WTC11 (cell line): ENCODE measurements around the gene UBASH3B.
"Not testable (repeated sequence)": the region's sequence is repeated elsewhere in the genome, so short reads cannot be mapped to it uniquely, and the experiment has no call there.

Experiments used
- ETV6 ChIP-seq: sonication (generic); formaldehyde crosslinking; IDR thresholded peaks from 2 replicates; pipeline ENCODE4 v1.8.1; 2022; ENCODE audit warnings: mild to moderate bottlenecking, missing genetic modification reagents
- JUN ChIP-seq: sonication (generic); formaldehyde crosslinking; IDR thresholded peaks from 2 replicates; pipeline ENCODE4 v1.8.0; 2023; ENCODE audit warnings: mild to moderate bottlenecking, missing genetic modification reagents
- NFATC4 ChIP-seq: fragments of 250-450 bp; sonication (Bioruptor Pico); IDR thresholded peaks from 2 replicates; pipeline ENCODE4 v1.9.0; 2021; ENCODE audit warnings: mild to moderate bottlenecking
- NR2C2 ChIP-seq: sonication (generic); formaldehyde crosslinking; IDR thresholded peaks from 2 replicates; pipeline ENCODE4 v1.8.0; 2022; ENCODE audit warnings: mild to moderate bottlenecking, missing genetic modification reagents
- RORB ChIP-seq: fragments of 250-450 bp; sonication (Bioruptor Pico); IDR thresholded peaks from 2 replicates; pipeline ENCODE4 v1.9.0; 2021; ENCODE audit warnings: mild to moderate bottlenecking
- ZNF263 ChIP-seq: sonication (generic); formaldehyde crosslinking; IDR thresholded peaks from 2 replicates; pipeline ENCODE4 v1.8.1; 2022; ENCODE audit warnings: low read depth, mild to moderate bottlenecking, moderate library complexity, missing genetic modification reagents
- TF ChIP-seq, protein P1 (sequence below): fragments of 200-600 bp; IDR thresholded peaks from 2 replicates; pipeline ENCODE4 v1.8.0; 2022; ENCODE audit warnings: antibody characterized with exemption
- TF ChIP-seq, protein P2 (sequence below): sonication (generic); formaldehyde crosslinking; IDR thresholded peaks from 2 replicates; pipeline ENCODE4 v1.8.0; 2023; ENCODE audit warnings: mild to moderate bottlenecking, missing genetic modification reagents
- TF ChIP-seq, protein P3 (sequence below): fragments of 250-450 bp; sonication (Bioruptor Pico); IDR thresholded peaks from 2 replicates; pipeline ENCODE4 v2.1.2; 2022; ENCODE audit warnings: mild to moderate bottlenecking, moderate library complexity
- TF ChIP-seq, protein P4 (sequence below): sonication (generic); formaldehyde crosslinking; IDR thresholded peaks from 2 replicates; pipeline ENCODE4 v1.8.0; 2022; ENCODE audit warnings: missing genetic modification reagents

DNA sequence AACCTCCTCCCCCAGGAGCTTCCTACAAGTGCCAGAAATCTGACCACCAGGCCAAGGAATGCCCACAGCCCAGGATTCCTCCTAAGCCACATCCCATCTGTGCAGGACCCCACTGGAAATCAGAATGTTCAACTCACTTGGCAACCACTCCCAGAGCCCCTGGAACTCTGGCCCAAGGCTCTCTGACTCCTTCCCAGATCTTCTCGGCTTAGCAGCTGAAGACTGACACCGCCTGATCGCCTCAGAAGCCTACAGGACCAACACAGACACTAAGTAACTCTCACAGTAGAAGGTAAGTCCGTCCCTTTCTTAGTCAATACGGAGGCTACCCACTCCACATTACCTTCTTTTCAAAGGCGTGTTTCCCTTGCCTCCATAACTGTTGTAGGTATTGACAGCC is 173.8 kb downstream of the UBASH3B start:
- not testable (repeated sequence) for TF ChIP-seq NR2C2 (CRISPR knock-in tag); NFATC4 (CRISPR knock-in tag); ETV6 (CRISPR knock-in tag); JUN; RORB (CRISPR knock-in tag); ZNF263
- TF ChIP-seq, protein P1, sequence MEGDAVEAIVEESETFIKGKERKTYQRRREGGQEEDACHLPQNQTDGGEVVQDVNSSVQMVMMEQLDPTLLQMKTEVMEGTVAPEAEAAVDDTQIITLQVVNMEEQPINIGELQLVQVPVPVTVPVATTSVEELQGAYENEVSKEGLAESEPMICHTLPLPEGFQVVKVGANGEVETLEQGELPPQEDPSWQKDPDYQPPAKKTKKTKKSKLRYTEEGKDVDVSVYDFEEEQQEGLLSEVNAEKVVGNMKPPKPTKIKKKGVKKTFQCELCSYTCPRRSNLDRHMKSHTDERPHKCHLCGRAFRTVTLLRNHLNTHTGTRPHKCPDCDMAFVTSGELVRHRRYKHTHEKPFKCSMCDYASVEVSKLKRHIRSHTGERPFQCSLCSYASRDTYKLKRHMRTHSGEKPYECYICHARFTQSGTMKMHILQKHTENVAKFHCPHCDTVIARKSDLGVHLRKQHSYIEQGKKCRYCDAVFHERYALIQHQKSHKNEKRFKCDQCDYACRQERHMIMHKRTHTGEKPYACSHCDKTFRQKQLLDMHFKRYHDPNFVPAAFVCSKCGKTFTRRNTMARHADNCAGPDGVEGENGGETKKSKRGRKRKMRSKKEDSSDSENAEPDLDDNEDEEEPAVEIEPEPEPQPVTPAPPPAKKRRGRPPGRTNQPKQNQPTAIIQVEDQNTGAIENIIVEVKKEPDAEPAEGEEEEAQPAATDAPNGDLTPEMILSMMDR = not testable (repeated sequence)
- TF ChIP-seq, protein P2, sequence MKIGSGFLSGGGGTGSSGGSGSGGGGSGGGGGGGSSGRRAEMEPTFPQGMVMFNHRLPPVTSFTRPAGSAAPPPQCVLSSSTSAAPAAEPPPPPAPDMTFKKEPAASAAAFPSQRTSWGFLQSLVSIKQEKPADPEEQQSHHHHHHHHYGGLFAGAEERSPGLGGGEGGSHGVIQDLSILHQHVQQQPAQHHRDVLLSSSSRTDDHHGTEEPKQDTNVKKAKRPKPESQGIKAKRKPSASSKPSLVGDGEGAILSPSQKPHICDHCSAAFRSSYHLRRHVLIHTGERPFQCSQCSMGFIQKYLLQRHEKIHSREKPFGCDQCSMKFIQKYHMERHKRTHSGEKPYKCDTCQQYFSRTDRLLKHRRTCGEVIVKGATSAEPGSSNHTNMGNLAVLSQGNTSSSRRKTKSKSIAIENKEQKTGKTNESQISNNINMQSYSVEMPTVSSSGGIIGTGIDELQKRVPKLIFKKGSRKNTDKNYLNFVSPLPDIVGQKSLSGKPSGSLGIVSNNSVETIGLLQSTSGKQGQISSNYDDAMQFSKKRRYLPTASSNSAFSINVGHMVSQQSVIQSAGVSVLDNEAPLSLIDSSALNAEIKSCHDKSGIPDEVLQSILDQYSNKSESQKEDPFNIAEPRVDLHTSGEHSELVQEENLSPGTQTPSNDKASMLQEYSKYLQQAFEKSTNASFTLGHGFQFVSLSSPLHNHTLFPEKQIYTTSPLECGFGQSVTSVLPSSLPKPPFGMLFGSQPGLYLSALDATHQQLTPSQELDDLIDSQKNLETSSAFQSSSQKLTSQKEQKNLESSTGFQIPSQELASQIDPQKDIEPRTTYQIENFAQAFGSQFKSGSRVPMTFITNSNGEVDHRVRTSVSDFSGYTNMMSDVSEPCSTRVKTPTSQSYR = not testable (repeated sequence)
- TF ChIP-seq, protein P3, sequence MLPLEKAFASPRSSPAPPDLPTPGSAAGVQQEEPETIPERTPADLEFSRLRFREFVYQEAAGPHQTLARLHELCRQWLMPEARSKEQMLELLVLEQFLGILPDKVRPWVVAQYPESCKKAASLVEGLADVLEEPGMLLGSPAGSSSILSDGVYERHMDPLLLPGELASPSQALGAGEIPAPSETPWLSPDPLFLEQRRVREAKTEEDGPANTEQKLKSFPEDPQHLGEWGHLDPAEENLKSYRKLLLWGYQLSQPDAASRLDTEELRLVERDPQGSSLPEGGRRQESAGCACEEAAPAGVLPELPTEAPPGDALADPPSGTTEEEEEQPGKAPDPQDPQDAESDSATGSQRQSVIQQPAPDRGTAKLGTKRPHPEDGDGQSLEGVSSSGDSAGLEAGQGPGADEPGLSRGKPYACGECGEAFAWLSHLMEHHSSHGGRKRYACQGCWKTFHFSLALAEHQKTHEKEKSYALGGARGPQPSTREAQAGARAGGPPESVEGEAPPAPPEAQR (CRISPR knock-in tag) = not testable (repeated sequence)
- TF ChIP-seq, protein P4, sequence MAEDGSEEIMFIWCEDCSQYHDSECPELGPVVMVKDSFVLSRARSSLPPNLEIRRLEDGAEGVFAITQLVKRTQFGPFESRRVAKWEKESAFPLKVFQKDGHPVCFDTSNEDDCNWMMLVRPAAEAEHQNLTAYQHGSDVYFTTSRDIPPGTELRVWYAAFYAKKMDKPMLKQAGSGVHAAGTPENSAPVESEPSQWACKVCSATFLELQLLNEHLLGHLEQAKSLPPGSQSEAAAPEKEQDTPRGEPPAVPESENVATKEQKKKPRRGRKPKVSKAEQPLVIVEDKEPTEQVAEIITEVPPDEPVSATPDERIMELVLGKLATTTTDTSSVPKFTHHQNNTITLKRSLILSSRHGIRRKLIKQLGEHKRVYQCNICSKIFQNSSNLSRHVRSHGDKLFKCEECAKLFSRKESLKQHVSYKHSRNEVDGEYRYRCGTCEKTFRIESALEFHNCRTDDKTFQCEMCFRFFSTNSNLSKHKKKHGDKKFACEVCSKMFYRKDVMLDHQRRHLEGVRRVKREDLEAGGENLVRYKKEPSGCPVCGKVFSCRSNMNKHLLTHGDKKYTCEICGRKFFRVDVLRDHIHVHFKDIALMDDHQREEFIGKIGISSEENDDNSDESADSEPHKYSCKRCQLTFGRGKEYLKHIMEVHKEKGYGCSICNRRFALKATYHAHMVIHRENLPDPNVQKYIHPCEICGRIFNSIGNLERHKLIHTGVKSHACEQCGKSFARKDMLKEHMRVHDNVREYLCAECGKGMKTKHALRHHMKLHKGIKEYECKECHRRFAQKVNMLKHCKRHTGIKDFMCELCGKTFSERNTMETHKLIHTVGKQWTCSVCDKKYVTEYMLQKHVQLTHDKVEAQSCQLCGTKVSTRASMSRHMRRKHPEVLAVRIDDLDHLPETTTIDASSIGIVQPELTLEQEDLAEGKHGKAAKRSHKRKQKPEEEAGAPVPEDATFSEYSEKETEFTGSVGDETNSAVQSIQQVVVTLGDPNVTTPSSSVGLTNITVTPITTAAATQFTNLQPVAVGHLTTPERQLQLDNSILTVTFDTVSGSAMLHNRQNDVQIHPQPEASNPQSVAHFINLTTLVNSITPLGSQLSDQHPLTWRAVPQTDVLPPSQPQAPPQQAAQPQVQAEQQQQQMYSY (CRISPR knock-in tag) = not testable (repeated sequence)
